ENCODE data around the gene SYTL1. TPM values are rescaled to one million over a fixed set of nuclear protein-coding genes. Genes with fewer than 3 reads are reported as not detected.
A peak's percentile ranks its signal among the peaks of the same experiment; 100 is the strongest.

The SYTL1 gene
- total and polyA plus RNA-seq, 9 of the 15 experiments (the other 6 are each of a cell fraction or from before 2014, with no cell fraction given): 0.04 to 9.3 (median 1.7) TPM

DNA sequence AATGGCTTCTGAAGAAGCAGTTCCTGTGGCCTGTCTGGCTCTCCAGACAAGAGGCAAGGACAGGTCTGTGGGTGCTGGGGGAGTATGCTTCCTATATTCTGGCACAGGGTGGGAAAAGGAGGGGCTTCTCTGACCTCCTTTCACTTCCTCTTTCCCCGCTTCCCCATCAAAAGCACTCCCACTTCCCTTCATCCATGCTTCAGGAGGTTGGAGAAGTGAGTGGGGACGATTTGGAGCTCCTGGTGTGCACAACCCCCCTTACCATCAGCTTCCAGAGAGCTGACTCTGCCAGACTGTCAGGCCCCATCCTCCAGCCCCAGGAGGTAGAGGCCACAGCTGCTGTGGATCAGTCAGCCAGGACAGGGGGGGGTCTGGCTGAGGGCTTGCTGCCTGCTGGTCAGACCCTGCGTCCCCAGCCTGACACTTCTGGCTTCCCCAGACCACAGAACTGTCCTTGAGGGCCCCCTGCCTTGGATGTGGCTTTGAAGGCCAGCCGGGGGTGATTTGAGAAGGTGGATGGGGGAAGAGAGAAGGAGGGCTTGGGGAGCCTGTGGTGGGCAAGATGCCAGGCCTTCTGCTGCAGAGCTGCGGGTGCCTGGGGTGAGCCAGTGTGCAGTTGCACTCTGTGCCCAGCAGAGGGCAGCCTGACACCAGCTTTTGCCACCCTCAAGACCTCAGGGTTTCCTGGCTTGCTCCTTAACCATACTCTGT, 41.3 kb upstream of the SYTL1 start (continued):
- TF ChIP-seq, protein P1, sequence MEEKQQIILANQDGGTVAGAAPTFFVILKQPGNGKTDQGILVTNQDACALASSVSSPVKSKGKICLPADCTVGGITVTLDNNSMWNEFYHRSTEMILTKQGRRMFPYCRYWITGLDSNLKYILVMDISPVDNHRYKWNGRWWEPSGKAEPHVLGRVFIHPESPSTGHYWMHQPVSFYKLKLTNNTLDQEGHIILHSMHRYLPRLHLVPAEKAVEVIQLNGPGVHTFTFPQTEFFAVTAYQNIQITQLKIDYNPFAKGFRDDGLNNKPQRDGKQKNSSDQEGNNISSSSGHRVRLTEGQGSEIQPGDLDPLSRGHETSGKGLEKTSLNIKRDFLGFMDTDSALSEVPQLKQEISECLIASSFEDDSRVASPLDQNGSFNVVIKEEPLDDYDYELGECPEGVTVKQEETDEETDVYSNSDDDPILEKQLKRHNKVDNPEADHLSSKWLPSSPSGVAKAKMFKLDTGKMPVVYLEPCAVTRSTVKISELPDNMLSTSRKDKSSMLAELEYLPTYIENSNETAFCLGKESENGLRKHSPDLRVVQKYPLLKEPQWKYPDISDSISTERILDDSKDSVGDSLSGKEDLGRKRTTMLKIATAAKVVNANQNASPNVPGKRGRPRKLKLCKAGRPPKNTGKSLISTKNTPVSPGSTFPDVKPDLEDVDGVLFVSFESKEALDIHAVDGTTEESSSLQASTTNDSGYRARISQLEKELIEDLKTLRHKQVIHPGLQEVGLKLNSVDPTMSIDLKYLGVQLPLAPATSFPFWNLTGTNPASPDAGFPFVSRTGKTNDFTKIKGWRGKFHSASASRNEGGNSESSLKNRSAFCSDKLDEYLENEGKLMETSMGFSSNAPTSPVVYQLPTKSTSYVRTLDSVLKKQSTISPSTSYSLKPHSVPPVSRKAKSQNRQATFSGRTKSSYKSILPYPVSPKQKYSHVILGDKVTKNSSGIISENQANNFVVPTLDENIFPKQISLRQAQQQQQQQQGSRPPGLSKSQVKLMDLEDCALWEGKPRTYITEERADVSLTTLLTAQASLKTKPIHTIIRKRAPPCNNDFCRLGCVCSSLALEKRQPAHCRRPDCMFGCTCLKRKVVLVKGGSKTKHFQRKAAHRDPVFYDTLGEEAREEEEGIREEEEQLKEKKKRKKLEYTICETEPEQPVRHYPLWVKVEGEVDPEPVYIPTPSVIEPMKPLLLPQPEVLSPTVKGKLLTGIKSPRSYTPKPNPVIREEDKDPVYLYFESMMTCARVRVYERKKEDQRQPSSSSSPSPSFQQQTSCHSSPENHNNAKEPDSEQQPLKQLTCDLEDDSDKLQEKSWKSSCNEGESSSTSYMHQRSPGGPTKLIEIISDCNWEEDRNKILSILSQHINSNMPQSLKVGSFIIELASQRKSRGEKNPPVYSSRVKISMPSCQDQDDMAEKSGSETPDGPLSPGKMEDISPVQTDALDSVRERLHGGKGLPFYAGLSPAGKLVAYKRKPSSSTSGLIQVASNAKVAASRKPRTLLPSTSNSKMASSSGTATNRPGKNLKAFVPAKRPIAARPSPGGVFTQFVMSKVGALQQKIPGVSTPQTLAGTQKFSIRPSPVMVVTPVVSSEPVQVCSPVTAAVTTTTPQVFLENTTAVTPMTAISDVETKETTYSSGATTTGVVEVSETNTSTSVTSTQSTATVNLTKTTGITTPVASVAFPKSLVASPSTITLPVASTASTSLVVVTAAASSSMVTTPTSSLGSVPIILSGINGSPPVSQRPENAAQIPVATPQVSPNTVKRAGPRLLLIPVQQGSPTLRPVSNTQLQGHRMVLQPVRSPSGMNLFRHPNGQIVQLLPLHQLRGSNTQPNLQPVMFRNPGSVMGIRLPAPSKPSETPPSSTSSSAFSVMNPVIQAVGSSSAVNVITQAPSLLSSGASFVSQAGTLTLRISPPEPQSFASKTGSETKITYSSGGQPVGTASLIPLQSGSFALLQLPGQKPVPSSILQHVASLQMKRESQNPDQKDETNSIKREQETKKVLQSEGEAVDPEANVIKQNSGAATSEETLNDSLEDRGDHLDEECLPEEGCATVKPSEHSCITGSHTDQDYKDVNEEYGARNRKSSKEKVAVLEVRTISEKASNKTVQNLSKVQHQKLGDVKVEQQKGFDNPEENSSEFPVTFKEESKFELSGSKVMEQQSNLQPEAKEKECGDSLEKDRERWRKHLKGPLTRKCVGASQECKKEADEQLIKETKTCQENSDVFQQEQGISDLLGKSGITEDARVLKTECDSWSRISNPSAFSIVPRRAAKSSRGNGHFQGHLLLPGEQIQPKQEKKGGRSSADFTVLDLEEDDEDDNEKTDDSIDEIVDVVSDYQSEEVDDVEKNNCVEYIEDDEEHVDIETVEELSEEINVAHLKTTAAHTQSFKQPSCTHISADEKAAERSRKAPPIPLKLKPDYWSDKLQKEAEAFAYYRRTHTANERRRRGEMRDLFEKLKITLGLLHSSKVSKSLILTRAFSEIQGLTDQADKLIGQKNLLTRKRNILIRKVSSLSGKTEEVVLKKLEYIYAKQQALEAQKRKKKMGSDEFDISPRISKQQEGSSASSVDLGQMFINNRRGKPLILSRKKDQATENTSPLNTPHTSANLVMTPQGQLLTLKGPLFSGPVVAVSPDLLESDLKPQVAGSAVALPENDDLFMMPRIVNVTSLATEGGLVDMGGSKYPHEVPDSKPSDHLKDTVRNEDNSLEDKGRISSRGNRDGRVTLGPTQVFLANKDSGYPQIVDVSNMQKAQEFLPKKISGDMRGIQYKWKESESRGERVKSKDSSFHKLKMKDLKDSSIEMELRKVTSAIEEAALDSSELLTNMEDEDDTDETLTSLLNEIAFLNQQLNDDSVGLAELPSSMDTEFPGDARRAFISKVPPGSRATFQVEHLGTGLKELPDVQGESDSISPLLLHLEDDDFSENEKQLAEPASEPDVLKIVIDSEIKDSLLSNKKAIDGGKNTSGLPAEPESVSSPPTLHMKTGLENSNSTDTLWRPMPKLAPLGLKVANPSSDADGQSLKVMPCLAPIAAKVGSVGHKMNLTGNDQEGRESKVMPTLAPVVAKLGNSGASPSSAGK (IDR thresholded peaks at IDR 0.05): no peak
- TF ChIP-seq ZNF253 (CRISPR knock-in tag; conservative IDR thresholded peaks at IDR 0.05) (no peak), FOXK2 (conservative IDR thresholded peaks at IDR 0.05 in 1 of 2, IDR thresholded peaks at IDR 0.05 in 1 of 2; ENCODE audit: low read depth in 2 of 2) (no peak), TGIF2 (CRISPR knock-in tag; IDR thresholded peaks at IDR 0.05) (no peak), MLX (CRISPR knock-in tag; conservative IDR thresholded peaks at IDR 0.05) (no peak), MLLT1 (IDR thresholded peaks at IDR 0.05) (no peak), ZNF121 (CRISPR knock-in tag; conservative IDR thresholded peaks at IDR 0.05) (no peak), ZBTB17 (CRISPR knock-in tag; IDR thresholded peaks at IDR 0.05) (no peak), CBX8 (IDR thresholded peaks at IDR 0.05; ENCODE audit: borderline replicate concordance, extremely low read depth, low read depth, low read length, poor library complexity, severe bottlenecking) (no peak), ZNF143 (CRISPR knock-in tag; IDR thresholded peaks at IDR 0.05) (peak; percentile 37; the same call in 1 of the 2 replicates), ZNF232 (CRISPR knock-in tag; IDR thresholded peaks at IDR 0.05) (no peak)
- TF ChIP-seq, protein P2, sequence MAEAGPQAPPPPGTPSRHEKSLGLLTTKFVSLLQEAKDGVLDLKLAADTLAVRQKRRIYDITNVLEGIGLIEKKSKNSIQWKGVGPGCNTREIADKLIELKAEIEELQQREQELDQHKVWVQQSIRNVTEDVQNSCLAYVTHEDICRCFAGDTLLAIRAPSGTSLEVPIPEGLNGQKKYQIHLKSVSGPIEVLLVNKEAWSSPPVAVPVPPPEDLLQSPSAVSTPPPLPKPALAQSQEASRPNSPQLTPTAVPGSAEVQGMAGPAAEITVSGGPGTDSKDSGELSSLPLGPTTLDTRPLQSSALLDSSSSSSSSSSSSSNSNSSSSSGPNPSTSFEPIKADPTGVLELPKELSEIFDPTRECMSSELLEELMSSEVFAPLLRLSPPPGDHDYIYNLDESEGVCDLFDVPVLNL (CRISPR knock-in tag; IDR thresholded peaks at IDR 0.05; ENCODE audit: low read depth): no peak

Measured in K562 (cell line).